Naive thymus-derived CD8-positive, alpha-beta T cell (primary cell): ENCODE results near the gene SVIL. TPM values are rescaled to one million over a fixed set of nuclear protein-coding genes. Genes with fewer than 3 reads are reported as not detected.

ENCODE experiments used
- ATAC-seq, 2 donors: fragments of 150-1000 bp; cut with Tn5 transposase in 1 of 2; sonication (Bioruptor Pico), chemical (Tn5 transposase) in 1 of 2; 1 replicate in 1 of 2; 2 replicates in 1 of 2; pipeline ENCODE4 v1.10.0; 2021; ENCODE audit warnings: mild to moderate bottlenecking in 2 of 2, moderate library complexity in 2 of 2
- POLR2A ChIA-PET: fragments of 350-600 bp; sonication (Branson Sonifier 250); formaldehyde crosslinking; loops from one replicate; lab custom pipeline; 2021; ENCODE audit warnings: antibody characterized with exemption; lab: Charles Lee
- DNase-seq, 10 donors: peaks; one replicate each; pipeline versions ENCODE4 v3.0.0 to v3.0.0-alpha.2; 2020 to 2022
- H3K27ac Mint-ChIP-seq, 10 donors: one replicate each; pipeline ENCODE4 v1.8.0; 2020 to 2022; ENCODE audit warnings: mild to moderate bottlenecking in 10 of 10, mixed read lengths in 10 of 10, moderate library complexity in 4 of 10, inconsistent platforms in 1 of 10
- H3K27me3 Mint-ChIP-seq, 5 donors: one replicate each; pipeline ENCODE4 v1.8.0; 2021 to 2022; ENCODE audit warnings: mixed read lengths in 5 of 5
- H3K36me3 Mint-ChIP-seq, 3 donors: one replicate each; pipeline ENCODE4 v1.8.0; 2020 to 2022; ENCODE audit warnings: mixed read lengths in 3 of 3, mild to moderate bottlenecking in 2 of 3, inconsistent platforms in 1 of 3
- H3K4me1 Mint-ChIP-seq, 4 donors: one replicate each; pipeline ENCODE4 v1.8.0; 2021 to 2022; ENCODE audit warnings: mixed read lengths in 4 of 4
- H3K4me3 Mint-ChIP-seq, 10 donors: one replicate each; pipeline ENCODE4 v1.8.0; 2020 to 2022; ENCODE audit warnings: mild to moderate bottlenecking in 10 of 10, mixed read lengths in 10 of 10, moderate library complexity in 6 of 10, inconsistent platforms in 1 of 10
- H3K9me3 Mint-ChIP-seq, 9 donors: one replicate each; pipeline ENCODE4 v1.8.0; 2020 to 2022; ENCODE audit warnings: mixed read lengths in 9 of 9, mild to moderate bottlenecking in 3 of 9, inconsistent platforms in 1 of 9, moderate library complexity in 1 of 9
- polyA plus RNA-seq, 3 donors: library from polyadenylated mRNA; unstranded; fragments of 300-500 nt; fragmentation: Illumina TruSeq; gene quantifications; one replicate each; pipeline ENCODE4 v1.2.3, GENCODE V29; 2021
- total RNA-seq, 8 experiments: library from RNA in 2 of 8; stranded (reverse) in 2 of 8; gene quantifications; one replicate each; pipeline ENCODE4 v1.2.3 and lab custom pipeline; 2021 to 2026

Gene SVIL
- total and polyA plus RNA-seq, 5 experiments from 2014 or later: 6.8 to 15.7 (median 12.6) TPM

- POLR2A ChIA-PET: interaction anchor here (1.2 kb wide), 1 partner anchor 9 kb away, joined by 3 read pairs; no protein-coding TSS in a partner anchor
- Mint-ChIP-seq H3K27ac (no peak overlapping the region), H3K4me3 (no peak overlapping the region), H3K36me3 (peaks cover 4 to 25% (median 24%) of the 10 kb centered on the region in 3 donors), H3K9me3 (no peaks in the 10 kb centered on the region), H3K27me3 (peaks cover 0 to 2% (median 0%) of the 10 kb centered on the region in 5 donors), H3K4me1 (peaks cover 14 to 37% (median 23%) of the 10 kb centered on the region in 4 donors)
- DNase-seq (no peak), ATAC-seq (no peak)
Observed at GRCh38 chr10:29667191-29667590, 32.4 kb upstream of the SVIL start.

GRCh38 chr10:29666201-29666600 is 31.4 kb upstream of the SVIL start:
- POLR2A ChIA-PET: no interaction called here
- Mint-ChIP-seq H3K4me3 (no peak overlapping the region), H3K36me3 (peaks cover 4 to 24% (median 23%) of the 10 kb centered on the region in 3 donors), H3K9me3 (no peaks in the 10 kb centered on the region), H3K4me1 (peaks cover 21 to 32% (median 23%) of the 10 kb centered on the region in 4 donors), H3K27me3 (peaks cover 0 to 2% (median 0%) of the 10 kb centered on the region in 5 donors), H3K27ac (peak overlapping the region in 1 of 10 donors; percentile 67)
- DNase-seq: no peak
- no peak for ATAC-seq

- no peak for DNase-seq
- H3K4me3 Mint-ChIP-seq: no peak overlapping the region
- peaks cover 13 to 26% (median 22%) of the 10 kb centered on the region in 4 donors for H3K4me1 Mint-ChIP-seq
- ATAC-seq: no peak
- H3K9me3 Mint-ChIP-seq: no peaks in the 10 kb centered on the region
- peaks cover 0 to 9% (median 6%) of the 10 kb centered on the region in 3 donors for H3K36me3 Mint-ChIP-seq
- no peaks in the 10 kb centered on the region for H3K27me3 Mint-ChIP-seq
- POLR2A ChIA-PET: no interaction called here
- no peak overlapping the region for H3K27ac Mint-ChIP-seq
Observed at GRCh38 chr10:29663718-29664117, 28.9 kb upstream of the SVIL start.

GRCh38 chr10:29658984-29659965 is 24.5 kb upstream of the SVIL start:
- peak overlapping the region; percentile 8 to 81 (median 60) for H3K4me3 Mint-ChIP-seq
- peaks cover 0 to 29% (median 26%) of the 10 kb centered on the region in 3 donors for H3K36me3 Mint-ChIP-seq
- POLR2A ChIA-PET: interaction anchor here (1.1 to 2.0 kb wide), 4 partner anchors 11 to 77 kb away, joined by 3 to 7 read pairs (median 4); no protein-coding TSS in a partner anchor
- H3K4me1 Mint-ChIP-seq: peaks cover 26 to 42% (median 33%) of the 10 kb centered on the region in 4 donors
- H3K27me3 Mint-ChIP-seq: no peaks in the 10 kb centered on the region
- DNase-seq: peak; percentile 11 to 75 (median 54)
- H3K9me3 Mint-ChIP-seq: peaks cover 0 to 2% (median 0%) of the 10 kb centered on the region in 9 donors
- peak overlapping the region; percentile 4 to 87 (median 74) for H3K27ac Mint-ChIP-seq
- peak; percentile 96 for ATAC-seq

- Mint-ChIP-seq H3K36me3 (peaks cover 0 to 34% (median 26%) of the 10 kb centered on the region in 3 donors), H3K4me3 (peak overlapping the region in 5 of 10 donors; percentile 9 to 68 (median 30)), H3K9me3 (peaks cover 0 to 2% (median 0%) of the 10 kb centered on the region in 9 donors), H3K27ac (peak overlapping the region in 3 of 10 donors; percentile 33 to 90 (median 58)), H3K27me3 (no peaks in the 10 kb centered on the region), H3K4me1 (peaks cover 26 to 42% (median 33%) of the 10 kb centered on the region in 4 donors)
- DNase-seq (peak in 1 of 10 donors; percentile 41), ATAC-seq (no peak)
- POLR2A ChIA-PET: interaction anchor here (0.7 to 2.0 kb wide), 4 partner anchors 9 to 78 kb away, joined by 3 to 6 read pairs (median 4); no protein-coding TSS in a partner anchor
Observed at GRCh38 chr10:29657719-29658274, 23.0 kb upstream of the SVIL start.

GRCh38 chr10:29656451-29656992 is 21.8 kb upstream of the SVIL start:
- Mint-ChIP-seq H3K9me3 (peaks cover 0 to 2% (median 0%) of the 10 kb centered on the region in 9 donors), H3K27ac (peak overlapping the region in 1 of 10 donors; percentile 8), H3K4me3 (no peak overlapping the region), H3K27me3 (no peaks in the 10 kb centered on the region), H3K4me1 (peaks cover 30 to 36% (median 33%) of the 10 kb centered on the region in 4 donors), H3K36me3 (peaks cover 0 to 34% (median 26%) of the 10 kb centered on the region in 3 donors)
- POLR2A ChIA-PET: interaction anchor here (0.7 to 1.8 kb wide), 2 partner anchors 25 to 515 kb away, joined by 3 to 4 read pairs; no protein-coding TSS in a partner anchor
- no peak for ATAC-seq
- DNase-seq: no peak

GRCh38 chr10:29652192-29652591 is 17.4 kb upstream of the SVIL start:
- Mint-ChIP-seq H3K4me1 (peaks cover 24 to 44% (median 33%) of the 10 kb centered on the region in 4 donors), H3K36me3 (peaks cover 0 to 25% (median 20%) of the 10 kb centered on the region in 3 donors), H3K27me3 (no peaks in the 10 kb centered on the region), H3K27ac (no peak overlapping the region), H3K4me3 (no peak overlapping the region), H3K9me3 (peaks cover 0 to 2% (median 0%) of the 10 kb centered on the region in 9 donors)
- POLR2A ChIA-PET: no interaction called here
- ATAC-seq (no peak), DNase-seq (no peak)

- H3K27me3 Mint-ChIP-seq: no peaks in the 10 kb centered on the region
- POLR2A ChIA-PET: no interaction called here
- H3K9me3 Mint-ChIP-seq: peaks cover 0 to 2% (median 0%) of the 10 kb centered on the region in 9 donors
- no peak for ATAC-seq
- no peak overlapping the region for H3K4me3 Mint-ChIP-seq
- DNase-seq: no peak
- H3K27ac Mint-ChIP-seq: no peak overlapping the region
- H3K36me3 Mint-ChIP-seq: peaks cover 0 to 23% (median 17%) of the 10 kb centered on the region in 3 donors
- H3K4me1 Mint-ChIP-seq: peaks cover 28 to 46% (median 36%) of the 10 kb centered on the region in 4 donors
Observed at GRCh38 chr10:29651767-29652166, 17.0 kb upstream of the SVIL start.

- Mint-ChIP-seq H3K9me3 (no peaks in the 10 kb centered on the region), H3K27me3 (no peaks in the 10 kb centered on the region), H3K27ac (no peak overlapping the region), H3K4me3 (no peak overlapping the region), H3K4me1 (peaks cover 30 to 54% (median 44%) of the 10 kb centered on the region in 4 donors), H3K36me3 (peaks cover 0 to 16% (median 7%) of the 10 kb centered on the region in 3 donors)
- DNase-seq (no peak), ATAC-seq (no peak)
- POLR2A ChIA-PET: no interaction called here
Observed at GRCh38 chr10:29650552-29650944, 15.8 kb upstream of the SVIL start.

GRCh38 chr10:29649561-29650551 is 15.1 kb upstream of the SVIL start:
- POLR2A ChIA-PET: interaction anchor here (1.4 kb wide), 1 partner anchor 8 kb away, joined by 6 read pairs; no protein-coding TSS in a partner anchor
- Mint-ChIP-seq H3K36me3 (peaks cover 0 to 10% (median 3%) of the 10 kb centered on the region in 3 donors), H3K27ac (peak overlapping the region in 1 of 10 donors; percentile 16), H3K4me1 (peaks cover 30 to 54% (median 44%) of the 10 kb centered on the region in 4 donors), H3K9me3 (no peaks in the 10 kb centered on the region), H3K4me3 (peak overlapping the region in 1 of 10 donors; percentile 60), H3K27me3 (no peaks in the 10 kb centered on the region)
- ATAC-seq (no peak), DNase-seq (no peak)

- Mint-ChIP-seq H3K9me3 (no peaks in the 10 kb centered on the region), H3K27me3 (no peaks in the 10 kb centered on the region), H3K36me3 (peaks cover 0 to 5% (median 0%) of the 10 kb centered on the region in 3 donors), H3K4me1 (peaks cover 30 to 58% (median 45%) of the 10 kb centered on the region in 4 donors), H3K27ac (peak overlapping the region in 4 of 10 donors; percentile 16 to 44 (median 26)), H3K4me3 (peak overlapping the region in 2 of 10 donors; percentile 40 to 60)
- DNase-seq (no peak), ATAC-seq (no peak)
- POLR2A ChIA-PET: interaction anchor here (1.4 kb wide), 1 partner anchor 9 kb away, joined by 6 read pairs; no protein-coding TSS in a partner anchor
Observed at GRCh38 chr10:29648983-29649268, 14.2 kb upstream of the SVIL start.
